Stimulated activated CD4-positive, alpha-beta T cell treated with anti-CD3 and anti-CD28 coated beads, Interleukin-1b, Interleukin-23, amount 100 ng/mL, for 1 hour (primary cell): ENCODE results near the gene NPIPB6.

Experiments
- DNase-seq, 2 donors: peaks; one replicate each; pipeline ENCODE4 v3.0.0-alpha.2; 2020; ENCODE audit warnings: low read depth in 2 of 2

The NPIPB6 gene

GRCh38 chr16:28298511-28298878 is 64.8 kb downstream of the NPIPB6 start:
- DNase-seq, result no peak

- DNase-seq, result no peak
Observed at GRCh38 chr16:28297784-28298510, 65.4 kb downstream of the NPIPB6 start.

GRCh38 chr16:28297308-28297707 is 66.0 kb downstream of the NPIPB6 start:
- DNase-seq, result no peak

- no peak for DNase-seq
Observed at GRCh38 chr16:28295276-28295675, 68.0 kb downstream of the NPIPB6 start.

GRCh38 chr16:28294201-28294600 is 69.1 kb downstream of the NPIPB6 start:
- DNase-seq, result no peak

- no peak for DNase-seq
Observed at GRCh38 chr16:28293601-28293960, 69.7 kb downstream of the NPIPB6 start.

- no peak for DNase-seq
Observed at GRCh38 chr16:28292731-28293600, 70.3 kb downstream of the NPIPB6 start.
